K562 (cell line): ENCODE results near the gene CACNA1C. TPM values are rescaled to one million over a fixed set of nuclear protein-coding genes. Genes with fewer than 3 reads are reported as not detected.

Experiments
- ATAC-seq: fragments of 200-7000 bp; cut with Tn5 transposase; 3 replicates; pipeline ENCODE4 v1.9.1; 2020; ENCODE audit warnings: moderate library complexity
- BruUV-seq: library from RNA; stranded (reverse); fragments of 400-500 nt; replicated peaks from 2 replicates; lab custom pipeline; 2021; lab: Mats Ljungman, UMichigan
- CTCF ChIA-PET: fragments of 300-600 bp; formaldehyde crosslinking; extraction: SDS; loops from one replicate; lab custom pipeline; 2021; ENCODE audit warnings: low intra/inter-chr PET ratio; lab: Yijun Ruan, JAX
- POLR2A ChIA-PET: fragments of 300-600, 350-650 bp; sonication (Branson Sonifier 250); formaldehyde crosslinking; extraction: SDS; loops from one replicate; lab custom pipeline; 2021; ENCODE audit warnings: antibody characterized with exemption, inconsistent platforms; lab: Yijun Ruan, JAX
- DNase-seq, 4 experiments: peaks; one replicate each; pipeline versions ENCODE4 v3.0.0 to v3.0.0-alpha.2; 2011 to 2018; ENCODE audit warnings: low spot score in 3 of 4, mixed read lengths in 3 of 4; ENCODE audit errors: extremely low read depth in 1 of 4
- FAIRE-seq: peaks from 2 replicates; lab custom pipeline; 2011; peaks lifted over from hg19 to GRCh38; lab: Jason Lieb, UNC
- H2AFZ ChIP-seq: 2 replicates; pipeline ENCODE4 v1.6.0; 2011; ENCODE audit warnings: low read depth, low read length, control low read depth, inconsistent platforms
- H3K27ac ChIP-seq: fragments of 200-600 bp; 3 replicates; pipeline ENCODE4 v1.8.0; 2011; ENCODE audit warnings: low read depth, mild to moderate bottlenecking, control low read depth, inconsistent platforms, low read length, moderate library complexity, mixed read lengths; ENCODE audit errors: extremely low read depth
- H3K27me3 ChIP-seq, 2 experiments: fragments of 300-600 bp in 1 of 2; 2 replicates in 1 of 2; 3 replicates in 1 of 2; pipeline versions ENCODE4 v1.6.0 to v1.8.0; 2011; ENCODE audit warnings: inconsistent platforms in 2 of 2, low read length in 2 of 2, mild to moderate bottlenecking in 1 of 2, mixed read lengths in 1 of 2, moderate library complexity in 1 of 2; ENCODE audit not compliant: control insufficient read depth in 2 of 2, insufficient read depth in 2 of 2
- H3K36me3 ChIP-seq: fragments of 300-600 bp; 3 replicates; pipeline ENCODE4 v1.8.0; 2011; ENCODE audit warnings: mild to moderate bottlenecking, low read length, inconsistent platforms; ENCODE audit not compliant: control insufficient read depth, insufficient read depth
- H3K4me1 ChIP-seq, 2 experiments: fragments of 200-600 bp in 1 of 2; replicated peaks in 1 of 2; 2 replicates in 1 of 2; 3 replicates in 1 of 2; pipeline versions ENCODE4 v1.5.1 to v1.8.0; 2011; ENCODE audit warnings: inconsistent platforms in 2 of 2, low read length in 2 of 2, mild to moderate bottlenecking in 1 of 2, mixed read lengths in 1 of 2, moderate library complexity in 1 of 2; ENCODE audit not compliant: control insufficient read depth in 2 of 2, insufficient read depth in 2 of 2
- H3K4me2 ChIP-seq: 2 replicates; pipeline ENCODE4 v1.6.1; 2011; ENCODE audit warnings: low read length, control low read depth, inconsistent platforms, mixed read lengths; ENCODE audit not compliant: insufficient read depth
- H3K4me3 ChIP-seq: fragments of 200-600 bp; sonication (generic), shearing (Covaris generic); 2 replicates; pipeline ENCODE4 v1.5.1; 2016; ENCODE audit warnings: control low read depth, inconsistent platforms
- H3K79me2 ChIP-seq: fragments of 200-600 bp; 3 replicates; pipeline ENCODE4 v1.8.0; 2011; ENCODE audit warnings: low read length, inconsistent platforms; ENCODE audit not compliant: control insufficient read depth, insufficient read depth
- H3K9ac ChIP-seq, 2 experiments: 2 replicates each; pipeline versions ENCODE4 v1.6.0 to v1.6.1; 2011; ENCODE audit warnings: low read depth in 2 of 2, low read length in 2 of 2, control low read depth in 1 of 2, inconsistent platforms in 1 of 2, mild to moderate bottlenecking in 1 of 2, mixed read lengths in 1 of 2; ENCODE audit not compliant: insufficient read depth in 1 of 2
- H3K9me1 ChIP-seq: one replicate; pipeline ENCODE4 v1.6.0; 2011; ENCODE audit warnings: inconsistent platforms, mild to moderate bottlenecking, low read length, moderate library complexity; ENCODE audit not compliant: control insufficient read depth, insufficient read depth
- H3K9me3 ChIP-seq: replicated peaks from 2 replicates; pipeline ENCODE4 v1.5.1; 2011; ENCODE audit warnings: low read depth, low read length, inconsistent platforms; ENCODE audit not compliant: control insufficient read depth, insufficient read depth
- H4K20me1 ChIP-seq: replicated peaks from 2 replicates; pipeline ENCODE4 v1.6.1; 2011; ENCODE audit warnings: low read length, inconsistent platforms, mixed read lengths; ENCODE audit not compliant: control insufficient read depth, insufficient read depth
- BRF1 ChIP-seq: IDR thresholded peaks from 3 replicates; pipeline ENCODE4 v1.6.1; 2011; ENCODE audit warnings: borderline replicate concordance, mild to moderate bottlenecking; ENCODE audit not compliant: insufficient read length; ENCODE audit errors: extremely low read depth
- CTBP1 ChIP-seq: fragments of 450-650 bp; IDR thresholded peaks from 2 replicates; pipeline ENCODE4 v1.6.1; 2016; ENCODE audit warnings: borderline replicate concordance
- MEIS2 ChIP-seq: fragments of 450-650 bp; IDR thresholded peaks from 2 replicates; pipeline ENCODE4 v1.6.1; 2014; ENCODE audit warnings: mild to moderate bottlenecking; ENCODE audit not compliant: partially characterized antibody
- RBM17 ChIP-seq: fragments of 200-400 bp; formaldehyde crosslinking; IDR thresholded peaks from 2 replicates; pipeline ENCODE4 v1.6.1; 2017; ENCODE audit warnings: low read depth, mild to moderate bottlenecking, low read length, borderline replicate concordance
- SNRNP70 ChIP-seq: fragments of 200-400 bp; formaldehyde crosslinking; optimal IDR thresholded peaks from 2 replicates; pipeline ENCODE3; 2017; ENCODE audit warnings: low read depth, low read length
- ZC3H4 ChIP-seq: sonication (generic); formaldehyde crosslinking; IDR thresholded peaks from 2 replicates; pipeline ENCODE4 v1.9.0; 2021; ENCODE audit warnings: missing genetic modification reagents, borderline replicate concordance
- ZC3H8 ChIP-seq: fragments of 450-650 bp; IDR thresholded peaks from 2 replicates; pipeline ENCODE4 v1.6.1; 2017
- ZEB2 ChIP-seq: fragments of 450-650 bp; IDR thresholded peaks from 2 replicates; pipeline ENCODE4 v1.6.1; 2016
- ZNF24 ChIP-seq: fragments of 450-650 bp; IDR thresholded peaks from 2 replicates; pipeline ENCODE4 v1.6.1; 2016
- ZNF263 ChIP-seq: sonication (generic); formaldehyde crosslinking; IDR thresholded peaks from 2 replicates; pipeline ENCODE4 v1.8.0; 2022; ENCODE audit warnings: mild to moderate bottlenecking, missing genetic modification reagents, borderline replicate concordance
- ZNF354B ChIP-seq: fragments of 250-450 bp; sonication (Bioruptor Pico); IDR thresholded peaks from 2 replicates; pipeline ENCODE4 v1.4.0; 2020
- ZNF699 ChIP-seq: fragments of 250-450 bp; sonication (Bioruptor Pico); IDR thresholded peaks from 2 replicates; pipeline ENCODE4 v1.8.0; 2021; ENCODE audit warnings: mild to moderate bottlenecking, moderate library complexity; ENCODE audit not compliant: insufficient replicate concordance
- WGBS: fragments of 100-300 bp; shearing (Covaris generic); methylation state at CpG from one replicate; pipeline ENCODE4 v1.1.6; 2016; ENCODE audit warnings: low coverage, mixed read lengths; ENCODE audit not compliant: insufficient coverage; ENCODE audit errors: missing lambda C conversion rate; 5-methylcytosine and 5-hydroxymethylcytosine counted together
- in situ Hi-C: fragments of 300-500 bp; cut with MboI; formaldehyde crosslinking; loops from 4 replicates; pipeline ENCODE4 v1.15.0; 2018; ENCODE audit warnings: inconsistent platforms, mixed read lengths
- intact Hi-C: fragments of 100-400 bp; cut with micrococcal nuclease; formaldehyde crosslinking; loops from 2 replicates; pipeline ENCODE4 v1.14.2; 2022
- polyA plus RNA-seq, 8 experiments: library from polyadenylated mRNA; depleted of rRNA in 4 of 8; stranded (reverse) in 5 of 8; unstranded in 3 of 8; fragments of >200 nt; fragmentation: Nextera tagmentation in 2 of 8; fragmentation: Illumina TruSeq in 1 of 8; extraction: Ambion mirVana in 2 of 8; extraction: Trizol in 1 of 8; gene quantifications; 2 replicates each; pipeline versions ENCODE4 v1.2.1 to v1.2.3, GENCODE V29; 2011 to 2014; ENCODE audit warnings: inconsistent platforms in 1 of 8, missing spikeins in 1 of 8
- total RNA-seq, 7 experiments: library from RNA; depleted of rRNA in 6 of 7; stranded (reverse); fragments of >200 nt in 6 of 7; fragmentation: Illumina TruSeq in 2 of 7; extraction: Trizol in 2 of 7; gene quantifications; 2 replicates each; pipeline versions ENCODE4 v1.2.1 to v1.2.3, GENCODE V29; 2011 to 2021; ENCODE audit warnings: low replicate concordance in 1 of 7
- TF ChIP-seq, protein P1 (sequence below): fragments of 450-650 bp; IDR thresholded peaks from 2 replicates; pipeline ENCODE4 v1.6.1; 2016; ENCODE audit warnings: missing biosample characterization, missing genetic modification characterization
- TF ChIP-seq, protein P2 (sequence below): fragments of 250-450 bp; sonication (Bioruptor Pico); IDR thresholded peaks from 2 replicates; pipeline ENCODE4 v1.4.0; 2020

Gene CACNA1C
- total and polyA plus RNA-seq, 9 of the 15 experiments (the other 6 are each of a cell fraction or from before 2014, with no cell fraction given) = not detected

DNA sequence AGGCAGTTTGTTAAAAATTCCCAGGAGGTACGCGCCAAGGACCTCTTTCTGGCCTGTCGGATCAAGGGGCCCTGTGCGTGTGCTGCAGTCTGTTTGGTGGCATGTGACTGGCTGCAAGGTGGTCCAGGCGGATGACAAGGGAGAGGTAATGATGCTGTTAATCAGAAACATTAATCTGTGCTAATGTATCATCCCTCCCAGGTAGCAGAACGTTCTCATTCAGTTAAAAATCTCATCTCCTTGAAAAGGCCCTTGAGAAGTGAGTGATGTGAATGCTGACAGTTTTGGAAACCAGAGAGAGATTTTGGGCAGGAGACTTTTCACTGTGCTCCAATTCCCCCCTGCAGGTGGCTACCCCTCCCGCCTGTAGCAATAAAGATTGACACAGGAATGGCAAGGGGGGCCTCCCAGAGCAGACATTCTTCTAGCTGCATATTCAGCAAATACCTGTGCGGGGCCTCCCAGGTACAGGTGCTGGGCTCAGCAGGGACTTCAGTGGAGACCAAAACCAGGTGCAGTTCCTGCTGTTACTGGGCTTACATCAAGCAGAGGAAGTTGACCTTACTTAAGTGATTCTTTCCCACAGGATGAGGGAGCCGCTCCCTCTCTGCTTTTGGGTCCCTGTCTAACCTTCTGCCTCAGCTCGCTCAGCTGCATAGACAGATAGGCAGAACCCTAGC is 364.8 kb downstream of the CACNA1C start:
- no peak overlapping the region for H3K4me3 ChIP-seq
- no peaks in the 10 kb centered on the region for H3K36me3 ChIP-seq
- no peak for DNase-seq
- peaks cover 4 to 36% of the 10 kb centered on the region in 2 experiments; a peak in 4 of 5 replicates for H3K27me3 ChIP-seq
- no peak overlapping the region for H2AFZ ChIP-seq
- H3K4me1 ChIP-seq = no peaks in the 10 kb centered on the region
- POLR2A ChIA-PET = no interaction called here
- intact Hi-C loops = no loop called here
- no peaks in the 10 kb centered on the region for H4K20me1 ChIP-seq
- H3K9me3 ChIP-seq = no peaks in the 10 kb centered on the region
- TF ChIP-seq ZNF354B (no peak), ZC3H8 (no peak), SNRNP70 (no peak), CTBP1 (no peak), ZEB2 (no peak)
- BruUV-seq = no TSS peak
- no peak overlapping the region for H3K27ac ChIP-seq
- no peak for FAIRE-seq
- CTCF ChIA-PET = no interaction called here
- ATAC-seq = no peak
- in situ Hi-C loops = no loop called here
- no peak overlapping the region for H3K9ac ChIP-seq
- H3K79me2 ChIP-seq = no peaks in the 10 kb centered on the region
- no peaks in the 10 kb centered on the region for H3K9me1 ChIP-seq
- 0% methylated on average over 8 of the region's 10 CpGs for WGBS
- no peak overlapping the region for H3K4me2 ChIP-seq

DNA sequence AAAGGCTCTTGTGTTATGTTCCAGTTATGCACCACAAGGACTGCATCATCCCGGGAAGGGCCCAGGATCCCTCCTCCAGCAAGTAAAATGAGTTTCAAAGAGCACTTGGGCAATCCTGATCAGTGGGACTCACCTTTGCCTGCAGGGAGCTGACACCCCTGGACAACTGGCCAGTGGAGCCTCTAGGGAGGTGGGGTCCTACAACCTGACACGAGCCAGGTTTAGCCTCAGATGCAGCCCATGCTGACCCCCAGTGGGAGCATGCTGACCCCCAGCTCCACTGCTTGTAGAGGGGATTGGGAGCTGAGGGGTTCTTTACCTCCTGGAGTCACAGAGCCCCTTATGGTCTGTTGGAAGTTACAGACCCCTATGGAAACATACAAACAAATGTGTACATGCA is 365.8 kb downstream of the CACNA1C start:
- no peaks in the 10 kb centered on the region for H3K79me2 ChIP-seq
- no peak overlapping the region for H3K9ac ChIP-seq
- no peaks in the 10 kb centered on the region for H4K20me1 ChIP-seq
- H3K27me3 ChIP-seq = peaks cover 3 to 33% of the 10 kb centered on the region in 2 experiments
- H3K4me1 ChIP-seq = no peaks in the 10 kb centered on the region
- no peak overlapping the region for H3K27ac ChIP-seq
- no peak for ATAC-seq
- no peak overlapping the region for H2AFZ ChIP-seq
- no CpG with 5 or more reads among the region's 2 CpGs for WGBS
- no peak for DNase-seq
- in situ Hi-C loops (no loop called here), intact Hi-C loops (no loop called here)
- no peak overlapping the region for H3K4me2 ChIP-seq
- no peaks in the 10 kb centered on the region for H3K9me1 ChIP-seq
- H3K9me3 ChIP-seq = no peaks in the 10 kb centered on the region
- POLR2A ChIA-PET = no interaction called here
- BruUV-seq = no TSS peak
- H3K36me3 ChIP-seq = no peaks in the 10 kb centered on the region
- H3K4me3 ChIP-seq = no peak overlapping the region
- no peak for FAIRE-seq
- CTCF ChIA-PET = no interaction called here
- TF ChIP-seq, protein P1, sequence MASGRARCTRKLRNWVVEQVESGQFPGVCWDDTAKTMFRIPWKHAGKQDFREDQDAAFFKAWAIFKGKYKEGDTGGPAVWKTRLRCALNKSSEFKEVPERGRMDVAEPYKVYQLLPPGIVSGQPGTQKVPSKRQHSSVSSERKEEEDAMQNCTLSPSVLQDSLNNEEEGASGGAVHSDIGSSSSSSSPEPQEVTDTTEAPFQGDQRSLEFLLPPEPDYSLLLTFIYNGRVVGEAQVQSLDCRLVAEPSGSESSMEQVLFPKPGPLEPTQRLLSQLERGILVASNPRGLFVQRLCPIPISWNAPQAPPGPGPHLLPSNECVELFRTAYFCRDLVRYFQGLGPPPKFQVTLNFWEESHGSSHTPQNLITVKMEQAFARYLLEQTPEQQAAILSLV (tag) = no peak
- no peak for TF ChIP-seq ZC3H4 (CRISPR knock-in tag)
- TF ChIP-seq BRF1 = no peak
- no peak for TF ChIP-seq MEIS2
- TF ChIP-seq ZNF24 = no peak
- no peak for TF ChIP-seq ZNF699
- no peak for TF ChIP-seq RBM17
- no peak for TF ChIP-seq ZNF263 (CRISPR knock-in tag)
- TF ChIP-seq, protein P2, sequence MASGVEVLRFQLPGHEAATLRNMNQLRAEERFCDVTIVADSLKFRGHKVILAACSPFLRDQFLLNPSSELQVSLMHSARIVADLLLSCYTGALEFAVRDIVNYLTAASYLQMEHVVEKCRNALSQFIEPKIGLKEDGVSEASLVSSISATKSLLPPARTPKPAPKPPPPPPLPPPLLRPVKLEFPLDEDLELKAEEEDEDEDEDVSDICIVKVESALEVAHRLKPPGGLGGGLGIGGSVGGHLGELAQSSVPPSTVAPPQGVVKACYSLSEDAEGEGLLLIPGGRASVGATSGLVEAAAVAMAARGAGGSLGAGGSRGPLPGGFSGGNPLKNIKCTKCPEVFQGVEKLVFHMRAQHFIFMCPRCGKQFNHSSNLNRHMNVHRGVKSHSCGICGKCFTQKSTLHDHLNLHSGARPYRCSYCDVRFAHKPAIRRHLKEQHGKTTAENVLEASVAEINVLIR (CRISPR knock-in tag) = no peak
